NCI-H510A (cell line): ENCODE measurements around the gene NXPE2.
"Not testable (repeated sequence)": the region's sequence is repeated elsewhere in the genome, so short reads cannot be mapped to it uniquely, and the experiment has no call there.

Experiments
- DNase-seq: peaks from one replicate; lab custom pipeline; 2025; lab: John Stamatoyannopoulos, UW

Gene NXPE2

GRCh38 chr11:114678125-114679036 is at the start of gene NXPE2:
Gene NXPE2 (plus strand): TSS chr11:114678527. CDS start chr11:114678576, 49 bp downstream.
- DNase-seq: no peak

- not testable (repeated sequence) for DNase-seq
Observed at GRCh38 chr11:114631445-114631965, 46.8 kb upstream of the NXPE2 start.

GRCh38 chr11:114639440-114639839 is 38.9 kb upstream of the NXPE2 start:
- not testable (repeated sequence) for DNase-seq

GRCh38 chr11:114650661-114651060 is 27.7 kb upstream of the NXPE2 start:
- no peak for DNase-seq

GRCh38 chr11:114651145-114651718 is 27.1 kb upstream of the NXPE2 start:
- no peak for DNase-seq

- DNase-seq: no peak
Observed at GRCh38 chr11:114653148-114653547, 25.2 kb upstream of the NXPE2 start.

GRCh38 chr11:114664641-114665040 is 13.7 kb upstream of the NXPE2 start:
- no peak for DNase-seq

GRCh38 chr11:114666760-114667159 is 11.6 kb upstream of the NXPE2 start:
- no peak for DNase-seq

- no peak for DNase-seq
Observed at GRCh38 chr11:114668109-114668508, 10.2 kb upstream of the NXPE2 start.

- DNase-seq: no peak
Observed at GRCh38 chr11:114673661-114674060, 4.7 kb upstream of the NXPE2 start.

GRCh38 chr11:114679505-114679904 is 1.2 kb downstream of the NXPE2 start:
- DNase-seq: no peak

GRCh38 chr11:114683007-114683406 is 4.7 kb downstream of the NXPE2 start:
- DNase-seq: no peak

GRCh38 chr11:114684636-114685035 is 6.3 kb downstream of the NXPE2 start:
- DNase-seq: no peak

GRCh38 chr11:114685097-114685496 is 6.8 kb downstream of the NXPE2 start:
- DNase-seq: no peak

GRCh38 chr11:114705280-114706024 is 27.1 kb downstream of the NXPE2 start:
- no peak for DNase-seq

GRCh38 chr11:114709960-114710359 is 31.6 kb downstream of the NXPE2 start:
- DNase-seq: no peak

- DNase-seq: no peak
Observed at GRCh38 chr11:114713756-114714155, 35.4 kb downstream of the NXPE2 start.

- no peak for DNase-seq
Observed at GRCh38 chr11:114719562-114719961, 41.2 kb downstream of the NXPE2 start.

- no peak for DNase-seq
Observed at GRCh38 chr11:114724916-114725524, 46.7 kb downstream of the NXPE2 start.

- no peak for DNase-seq
Observed at GRCh38 chr11:114725623-114726022, 47.3 kb downstream of the NXPE2 start.

GRCh38 chr11:114736806-114737205 is 58.5 kb downstream of the NXPE2 start:
- no peak for DNase-seq

GRCh38 chr11:114738954-114739353 is 60.6 kb downstream of the NXPE2 start:
- no peak for DNase-seq
